Esophagus squamous epithelium (tissue), 5 donors: Measurements from ENCODE around the gene JOSD1. TPM values are rescaled to one million over a fixed set of nuclear protein-coding genes. Genes with fewer than 3 reads are reported as not detected.

Experiments
- DNase-seq: peaks from one replicate; lab custom pipeline; 2025; lab: John Stamatoyannopoulos, UW
- H3K27ac ChIP-seq, 4 donors: fragments of 200-600 bp; sonication (generic); one replicate each; pipeline ENCODE4 v1.5.1; 2016 to 2019; ENCODE audit warnings: mild to moderate bottlenecking in 1 of 4
- H3K27me3 ChIP-seq, 4 donors: fragments of 200-600 bp; sonication (generic); 1 replicate in 3 of 4; 2 replicates in 1 of 4; pipeline versions ENCODE4 v1.5.1 to v1.6.0; 2017 to 2021; ENCODE audit warnings: antibody characterized with exemption in 1 of 4
- H3K36me3 ChIP-seq, 3 donors: fragments of 200-600 bp; sonication (generic); one replicate each; pipeline ENCODE4 v1.5.1; 2016 to 2019
- H3K4me1 ChIP-seq, 3 donors: fragments of 200-600 bp; sonication (generic); one replicate each; pipeline ENCODE4 v1.5.1; 2017 to 2019
- H3K4me3 ChIP-seq, 4 donors: fragments of 200-600 bp; sonication (generic); 1 replicate in 3 of 4; 2 replicates in 1 of 4; pipeline ENCODE4 v1.5.1; 2016 to 2019; ENCODE audit warnings: mild to moderate bottlenecking in 2 of 4, moderate library complexity in 1 of 4
- H3K9me3 ChIP-seq, 3 donors: fragments of 200-600 bp; sonication (generic); one replicate each; pipeline ENCODE4 v1.5.1; 2016 to 2019
- POLR2A ChIP-seq, 4 donors: fragments of 450-650 bp; IDR thresholded peaks; one replicate each; pipeline ENCODE4 v1.6.1; 2017; ENCODE audit warnings: antibody characterized with exemption in 4 of 4, mild to moderate bottlenecking in 4 of 4, moderate library complexity in 3 of 4
- WGBS, 2 donors: methylation state at CpG; one replicate each; pipeline ENCODE4 v1.1.5; 2018; 5-methylcytosine and 5-hydroxymethylcytosine counted together
- intact Hi-C: fragments of 100-400 bp; cut with DNase I; formaldehyde crosslinking; loops from one replicate; pipeline ENCODE4 v1.15.0; 2022
- total RNA-seq, 4 donors: library from RNA; depleted of rRNA; stranded (reverse); fragments of >200 nt; gene quantifications; one replicate each; pipeline ENCODE4 v1.1.0, GENCODE V29; 2016
- TF ChIP-seq, protein P1 (sequence below), 6 experiments: fragments of 450-650 bp in 4 of 6; fragments of 200-600 bp in 2 of 6; sonication (generic) in 2 of 6; IDR thresholded peaks; one replicate each; pipeline ENCODE4 v1.5.1; 2016 to 2019; ENCODE audit warnings: antibody characterized with exemption in 6 of 6, mild to moderate bottlenecking in 4 of 6, moderate library complexity in 4 of 6
- donor health status: DM: yes; HTN: yes; CAD: no.

The JOSD1 gene
- total RNA-seq, 4 donors from 2014 or later = 27.8 to 48.8 (median 33.1) TPM

DNA sequence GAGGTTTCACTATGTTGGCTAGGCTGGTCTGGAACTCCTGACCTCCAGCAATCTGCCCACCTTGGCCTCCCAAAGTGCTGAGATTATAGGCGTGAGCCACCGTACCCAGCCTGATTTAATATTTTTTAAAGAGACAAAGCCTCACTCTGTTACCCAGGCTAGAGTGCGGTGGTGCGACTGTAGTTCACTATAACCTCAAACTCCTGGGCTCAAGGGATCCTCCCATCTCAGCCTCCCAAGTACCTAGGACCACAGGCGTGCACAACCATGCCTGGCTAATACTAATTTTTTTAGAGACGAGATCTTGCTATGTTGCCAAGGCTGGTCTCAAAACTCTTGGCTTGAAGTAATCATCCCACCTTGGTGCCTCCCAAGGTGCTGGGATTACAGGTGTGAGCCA lies 18.5 kb upstream of the JOSD1 start:
- no peak for TF ChIP-seq POLR2A (IDR thresholded peaks at IDR 0.05)
- TF ChIP-seq, protein P1, sequence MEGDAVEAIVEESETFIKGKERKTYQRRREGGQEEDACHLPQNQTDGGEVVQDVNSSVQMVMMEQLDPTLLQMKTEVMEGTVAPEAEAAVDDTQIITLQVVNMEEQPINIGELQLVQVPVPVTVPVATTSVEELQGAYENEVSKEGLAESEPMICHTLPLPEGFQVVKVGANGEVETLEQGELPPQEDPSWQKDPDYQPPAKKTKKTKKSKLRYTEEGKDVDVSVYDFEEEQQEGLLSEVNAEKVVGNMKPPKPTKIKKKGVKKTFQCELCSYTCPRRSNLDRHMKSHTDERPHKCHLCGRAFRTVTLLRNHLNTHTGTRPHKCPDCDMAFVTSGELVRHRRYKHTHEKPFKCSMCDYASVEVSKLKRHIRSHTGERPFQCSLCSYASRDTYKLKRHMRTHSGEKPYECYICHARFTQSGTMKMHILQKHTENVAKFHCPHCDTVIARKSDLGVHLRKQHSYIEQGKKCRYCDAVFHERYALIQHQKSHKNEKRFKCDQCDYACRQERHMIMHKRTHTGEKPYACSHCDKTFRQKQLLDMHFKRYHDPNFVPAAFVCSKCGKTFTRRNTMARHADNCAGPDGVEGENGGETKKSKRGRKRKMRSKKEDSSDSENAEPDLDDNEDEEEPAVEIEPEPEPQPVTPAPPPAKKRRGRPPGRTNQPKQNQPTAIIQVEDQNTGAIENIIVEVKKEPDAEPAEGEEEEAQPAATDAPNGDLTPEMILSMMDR (IDR thresholded peaks at IDR 0.05) = no peak
- Histone ChIP-seq H3K4me1 (peaks cover 4 to 45% (median 30%) of the 10 kb centered on the region in 3 donors), H3K27ac (peak overlapping the region; percentile 15 to 72 (median 58)), H3K36me3 (peaks cover 0 to 84% (median 21%) of the 10 kb centered on the region in 3 donors), H3K4me3 (no peak overlapping the region), H3K27me3 (no peaks in the 10 kb centered on the region), H3K9me3 (no peaks in the 10 kb centered on the region)
- intact Hi-C loops = no loop called here
- WGBS, 2 donors = 90 to 93% methylated on average over 6 of the region's 6 CpGs
- no peak for DNase-seq

DNA sequence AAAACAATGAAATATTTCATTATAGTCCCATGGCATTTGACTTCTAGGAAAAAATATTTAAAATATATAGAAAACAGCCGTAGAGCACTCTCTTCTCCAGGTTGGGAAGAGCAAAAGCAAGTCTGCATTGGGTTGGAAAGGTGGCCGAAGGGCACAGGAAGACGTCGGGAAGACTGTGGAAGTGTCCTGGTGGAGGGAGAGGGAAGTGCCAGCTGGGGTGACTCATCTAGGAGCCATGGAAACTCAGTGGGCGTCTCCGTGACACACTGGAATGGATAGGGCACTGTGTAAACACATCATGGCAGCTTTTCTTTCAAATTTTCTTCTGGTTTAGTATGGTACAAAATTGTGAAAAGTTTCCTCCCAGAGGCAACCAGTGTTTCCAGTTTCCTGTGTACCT lies 17.7 kb upstream of the JOSD1 start:
- peaks cover 0 to 76% (median 19%) of the 10 kb centered on the region in 3 donors for H3K36me3 ChIP-seq
- TF ChIP-seq, protein P1 (IDR thresholded peaks at IDR 0.05) = peak in 5 of 6 experiments; percentile 48 to 90 (median 78)
- TF ChIP-seq POLR2A (IDR thresholded peaks at IDR 0.05) = no peak
- H3K4me1 ChIP-seq = peaks cover 4 to 50% (median 30%) of the 10 kb centered on the region in 3 donors
- DNase-seq = no peak
- H3K9me3 ChIP-seq = no peaks in the 10 kb centered on the region
- H3K27me3 ChIP-seq = no peaks in the 10 kb centered on the region
- intact Hi-C loops = no loop called here
- 12 to 29% methylated on average over 6 of the region's 6 CpGs for WGBS, 2 donors
- no peak overlapping the region for H3K4me3 ChIP-seq
- peak overlapping the region; percentile 17 to 72 (median 52) for H3K27ac ChIP-seq

DNA sequence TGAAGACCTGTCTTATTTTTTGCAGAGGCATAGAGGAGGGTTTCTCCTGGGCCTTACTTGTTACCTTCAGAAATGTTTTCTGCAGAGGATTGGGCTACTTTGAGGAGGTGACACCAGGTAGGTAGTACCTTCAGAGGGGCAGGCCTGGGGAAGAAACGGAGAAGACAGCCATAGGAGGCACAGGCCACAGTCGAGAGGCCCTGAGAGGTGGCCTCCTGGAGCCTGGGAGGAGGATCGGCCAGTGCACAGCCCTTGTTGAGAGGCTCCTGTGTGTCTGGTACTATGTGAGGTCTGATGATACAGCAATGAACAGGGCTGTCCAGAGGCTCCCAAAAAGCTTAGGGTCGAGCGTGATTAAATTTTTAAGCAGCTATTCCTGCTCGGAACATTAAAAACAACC lies 16.5 kb upstream of the JOSD1 start:
- intact Hi-C loops = no loop called here
- Histone ChIP-seq H3K9me3 (no peaks in the 10 kb centered on the region), H3K4me3 (no peak overlapping the region), H3K4me1 (peaks cover 4 to 56% (median 34%) of the 10 kb centered on the region in 3 donors), H3K36me3 (peaks cover 0 to 71% (median 12%) of the 10 kb centered on the region in 3 donors), H3K27ac (peak overlapping the region in 2 of 4 donors; percentile 47 to 72), H3K27me3 (no peaks in the 10 kb centered on the region)
- 93 to 95% methylated on average over 5 to 6 of the region's 6 CpGs for WGBS, 2 donors
- TF ChIP-seq, protein P1 (IDR thresholded peaks at IDR 0.05) = no peak
- TF ChIP-seq POLR2A (IDR thresholded peaks at IDR 0.05) = no peak
- no peak for DNase-seq

DNA sequence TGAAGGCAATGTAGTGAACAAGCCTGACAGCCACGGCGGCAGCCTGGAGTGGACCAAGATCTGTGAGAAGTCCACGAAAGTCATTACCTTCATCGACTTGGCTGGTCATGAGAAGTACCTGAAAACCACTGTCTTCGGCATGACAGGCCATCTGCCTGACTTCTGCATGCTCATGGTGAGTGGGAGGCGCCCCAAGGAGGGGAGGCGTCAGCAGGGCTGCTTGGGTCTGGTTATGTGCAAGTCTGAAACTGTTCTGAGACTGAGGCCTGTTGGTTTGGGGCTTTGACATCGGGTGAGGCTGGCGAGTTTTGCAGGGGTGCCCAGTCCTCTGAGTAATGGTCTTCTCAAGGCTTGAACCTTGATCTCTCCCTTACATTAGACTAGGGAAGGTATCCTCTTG lies 16.1 kb upstream of the JOSD1 start:
- 53 to 74% methylated on average over 6 to 9 of the region's 9 CpGs for WGBS, 2 donors
- H3K27me3 ChIP-seq = no peaks in the 10 kb centered on the region

DNA sequence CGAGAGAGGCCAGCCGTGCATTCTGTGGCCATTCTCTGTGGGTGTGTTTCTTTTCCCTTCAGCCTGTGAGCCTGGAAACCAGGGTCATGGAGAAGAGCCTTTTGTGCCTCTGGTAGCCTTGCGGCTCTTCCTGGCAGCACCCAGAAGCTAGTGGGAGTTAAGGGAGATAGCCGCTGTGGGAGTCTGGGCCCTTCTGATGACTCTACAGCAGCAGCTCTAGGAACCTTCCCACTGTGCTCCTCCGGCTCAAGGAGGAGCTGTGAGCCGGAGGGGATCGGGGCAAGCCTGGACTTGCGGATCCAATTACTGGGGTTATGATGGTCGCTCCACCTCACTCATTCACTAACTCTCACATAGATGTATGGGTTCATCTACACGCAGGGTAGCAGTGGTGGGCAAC lies 15.5 kb upstream of the JOSD1 start:
- no peaks in the 10 kb centered on the region for H3K27me3 ChIP-seq
- peaks cover 0 to 68% (median 12%) of the 10 kb centered on the region in 3 donors for H3K36me3 ChIP-seq
- WGBS, 2 donors = 76 to 86% methylated on average over 2 to 4 of the region's 10 CpGs
- no peak for DNase-seq
- intact Hi-C loops = no loop called here
- H3K9me3 ChIP-seq = no peaks in the 10 kb centered on the region
- no peak overlapping the region for H3K27ac ChIP-seq
- no peak overlapping the region for H3K4me3 ChIP-seq
- H3K4me1 ChIP-seq = peaks cover 4 to 64% (median 34%) of the 10 kb centered on the region in 3 donors
- TF ChIP-seq, protein P1 (IDR thresholded peaks at IDR 0.05) = no peak
- TF ChIP-seq POLR2A (IDR thresholded peaks at IDR 0.05) = no peak

More for the DNA sequence above, 16.1 kb upstream of the JOSD1 start:
- Histone ChIP-seq H3K4me3 (no peak overlapping the region), H3K4me1 (peaks cover 4 to 59% (median 34%) of the 10 kb centered on the region in 3 donors), H3K36me3 (peaks cover 0 to 70% (median 12%) of the 10 kb centered on the region in 3 donors), H3K27ac (peak overlapping the region in 1 of 4 donors; percentile 72), H3K9me3 (no peaks in the 10 kb centered on the region)
- TF ChIP-seq POLR2A (IDR thresholded peaks at IDR 0.05) = no peak
- intact Hi-C loops = no loop called here
- no peak for DNase-seq
